B cell (primary cell): ENCODE measurements around the gene TTLL1.

Experiments
- EZH2 ChIP-seq: IDR thresholded peaks from 2 replicates; pipeline ENCODE4 v1.6.1; 2012; ENCODE audit warnings: borderline replicate concordance, low read depth, mild to moderate bottlenecking, moderate library complexity, low read length; ENCODE audit not compliant: insufficient read depth, poor library complexity, severe bottlenecking
- TF ChIP-seq, protein P1 (sequence below): fragments of 200-600 bp; IDR thresholded peaks from one replicate; pipeline ENCODE4 v1.8.0; 2022; ENCODE audit warnings: antibody characterized with exemption, mild to moderate bottlenecking

DNA sequence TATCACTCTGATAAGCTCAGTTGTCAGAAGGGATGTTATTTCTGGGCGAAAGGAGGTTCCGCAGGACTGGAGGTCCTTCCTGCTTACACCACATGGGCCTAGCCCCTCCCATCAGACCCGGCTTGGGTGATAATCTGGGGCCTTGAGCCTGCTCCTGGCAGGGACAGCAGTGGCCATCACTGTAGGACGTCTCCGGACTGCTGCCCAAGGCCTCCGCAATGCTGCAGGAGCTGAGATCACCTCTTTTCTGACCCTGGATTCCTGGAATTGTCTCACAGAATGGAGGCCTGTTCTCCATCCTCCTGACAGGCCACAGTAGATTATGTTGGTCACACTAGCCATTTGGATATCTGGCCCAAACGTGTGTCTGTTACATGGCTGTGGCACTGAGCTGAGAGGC lies 12.1 kb upstream of the TTLL1 start:
- TF ChIP-seq, protein P1, sequence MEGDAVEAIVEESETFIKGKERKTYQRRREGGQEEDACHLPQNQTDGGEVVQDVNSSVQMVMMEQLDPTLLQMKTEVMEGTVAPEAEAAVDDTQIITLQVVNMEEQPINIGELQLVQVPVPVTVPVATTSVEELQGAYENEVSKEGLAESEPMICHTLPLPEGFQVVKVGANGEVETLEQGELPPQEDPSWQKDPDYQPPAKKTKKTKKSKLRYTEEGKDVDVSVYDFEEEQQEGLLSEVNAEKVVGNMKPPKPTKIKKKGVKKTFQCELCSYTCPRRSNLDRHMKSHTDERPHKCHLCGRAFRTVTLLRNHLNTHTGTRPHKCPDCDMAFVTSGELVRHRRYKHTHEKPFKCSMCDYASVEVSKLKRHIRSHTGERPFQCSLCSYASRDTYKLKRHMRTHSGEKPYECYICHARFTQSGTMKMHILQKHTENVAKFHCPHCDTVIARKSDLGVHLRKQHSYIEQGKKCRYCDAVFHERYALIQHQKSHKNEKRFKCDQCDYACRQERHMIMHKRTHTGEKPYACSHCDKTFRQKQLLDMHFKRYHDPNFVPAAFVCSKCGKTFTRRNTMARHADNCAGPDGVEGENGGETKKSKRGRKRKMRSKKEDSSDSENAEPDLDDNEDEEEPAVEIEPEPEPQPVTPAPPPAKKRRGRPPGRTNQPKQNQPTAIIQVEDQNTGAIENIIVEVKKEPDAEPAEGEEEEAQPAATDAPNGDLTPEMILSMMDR: no peak
- no peak for TF ChIP-seq EZH2
